DOHH2 (cell line): ENCODE measurements around the gene FAM72C.
"Not testable (repeated sequence)": the region's sequence is repeated elsewhere in the genome, so short reads cannot be mapped to it uniquely, and the experiment has no call there.

ENCODE experiments used
- EZH2phosphoT487 ChIP-seq: fragments of 200-600 bp; sonication (generic); IDR thresholded peaks from 2 replicates; pipeline ENCODE4 v1.6.1; 2017; ENCODE audit warnings: borderline replicate concordance, mild to moderate bottlenecking, antibody characterized with exemption, low read length, moderate library complexity, mixed read lengths
- TF ChIP-seq, protein P1 (sequence below): fragments of 200-600 bp; sonication (generic); IDR thresholded peaks from one replicate; pipeline ENCODE4 v1.5.1; 2014; ENCODE audit warnings: antibody characterized with exemption, mild to moderate bottlenecking, low read depth, low read length; ENCODE audit not compliant: poor library complexity, severe bottlenecking

DNA sequence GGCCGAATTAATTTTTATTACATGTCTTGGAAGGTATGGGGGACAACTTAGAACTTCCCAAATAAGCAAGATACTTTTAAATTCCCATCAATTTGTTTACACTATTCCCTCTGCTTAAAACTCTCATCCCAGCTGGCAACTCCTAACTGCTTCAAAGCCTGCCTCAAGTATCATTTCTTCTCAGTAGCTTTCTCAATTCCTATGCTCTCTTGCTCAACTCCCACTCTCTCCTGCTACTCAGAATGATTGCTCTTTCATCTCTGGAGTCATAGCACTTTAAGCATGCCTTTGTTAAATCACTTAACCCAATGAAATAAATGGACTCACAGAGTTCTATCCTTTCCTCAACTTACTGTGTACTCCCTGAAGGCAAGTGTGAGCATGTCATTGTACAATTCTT lies 18.9 kb downstream of the FAM72C start:
- TF ChIP-seq, protein P1, sequence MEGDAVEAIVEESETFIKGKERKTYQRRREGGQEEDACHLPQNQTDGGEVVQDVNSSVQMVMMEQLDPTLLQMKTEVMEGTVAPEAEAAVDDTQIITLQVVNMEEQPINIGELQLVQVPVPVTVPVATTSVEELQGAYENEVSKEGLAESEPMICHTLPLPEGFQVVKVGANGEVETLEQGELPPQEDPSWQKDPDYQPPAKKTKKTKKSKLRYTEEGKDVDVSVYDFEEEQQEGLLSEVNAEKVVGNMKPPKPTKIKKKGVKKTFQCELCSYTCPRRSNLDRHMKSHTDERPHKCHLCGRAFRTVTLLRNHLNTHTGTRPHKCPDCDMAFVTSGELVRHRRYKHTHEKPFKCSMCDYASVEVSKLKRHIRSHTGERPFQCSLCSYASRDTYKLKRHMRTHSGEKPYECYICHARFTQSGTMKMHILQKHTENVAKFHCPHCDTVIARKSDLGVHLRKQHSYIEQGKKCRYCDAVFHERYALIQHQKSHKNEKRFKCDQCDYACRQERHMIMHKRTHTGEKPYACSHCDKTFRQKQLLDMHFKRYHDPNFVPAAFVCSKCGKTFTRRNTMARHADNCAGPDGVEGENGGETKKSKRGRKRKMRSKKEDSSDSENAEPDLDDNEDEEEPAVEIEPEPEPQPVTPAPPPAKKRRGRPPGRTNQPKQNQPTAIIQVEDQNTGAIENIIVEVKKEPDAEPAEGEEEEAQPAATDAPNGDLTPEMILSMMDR, result not testable (repeated sequence)
- not testable (repeated sequence) for TF ChIP-seq EZH2phosphoT487
